Activated naive CD8-positive, alpha-beta T cell treated with anti-CD3 and anti-CD28 coated beads, Interleukin-2, amount 10 ng/mL, durations not matched to agents 7 days and 5 days (primary cell): ENCODE data around the gene CTBS. TPM values are rescaled to one million over a fixed set of nuclear protein-coding genes. Genes with fewer than 3 reads are reported as not detected.

ENCODE experiments used
- ATAC-seq: fragments of 150-1000 bp; cut with Tn5 transposase; one replicate; pipeline ENCODE4 v1.10.0; 2021; ENCODE audit warnings: low read depth, moderate library complexity
- POLR2A ChIA-PET: fragments of 350-600 bp; sonication (Branson Sonifier 250); formaldehyde crosslinking; loops from one replicate; lab custom pipeline; 2021; ENCODE audit warnings: antibody characterized with exemption; lab: Charles Lee
- DNase-seq: peaks from one replicate; pipeline ENCODE4 v3.0.0; 2021
- H3K27ac Mint-ChIP-seq: one replicate; pipeline ENCODE4 v1.8.0; 2022; ENCODE audit warnings: mild to moderate bottlenecking, mixed read lengths
- H3K27me3 Mint-ChIP-seq: one replicate; pipeline ENCODE4 v1.8.0; 2022; ENCODE audit warnings: mild to moderate bottlenecking, moderate library complexity, mixed read lengths
- H3K36me3 Mint-ChIP-seq: one replicate; pipeline ENCODE4 v1.8.0; 2021; ENCODE audit warnings: mild to moderate bottlenecking, mixed read lengths
- H3K4me1 Mint-ChIP-seq: one replicate; pipeline ENCODE4 v1.8.0; 2021; ENCODE audit warnings: mixed read lengths
- H3K4me3 Mint-ChIP-seq: one replicate; pipeline ENCODE4 v1.8.0; 2022; ENCODE audit warnings: mild to moderate bottlenecking, moderate library complexity, mixed read lengths
- H3K9me3 Mint-ChIP-seq: one replicate; pipeline ENCODE4 v1.8.0; 2021; ENCODE audit warnings: mixed read lengths
- total RNA-seq, 2 experiments: library from RNA; stranded (reverse); gene quantifications; one replicate each; pipeline ENCODE4 v1.2.3, GENCODE V29; 2021

CTBS gene
- total RNA-seq, 2 experiments from 2014 or later = 17.0 to 17.3 TPM

- H3K27me3 Mint-ChIP-seq = no peaks in the 10 kb centered on the region
- ATAC-seq (no peak), DNase-seq (no peak)
- peaks cover 29% of the 10 kb centered on the region for H3K4me1 Mint-ChIP-seq
- peaks cover 22% of the 10 kb centered on the region for H3K36me3 Mint-ChIP-seq
- peak overlapping the region; percentile 100 for H3K27ac Mint-ChIP-seq
- H3K9me3 Mint-ChIP-seq = no peaks in the 10 kb centered on the region
- H3K4me3 Mint-ChIP-seq = peak overlapping the region; percentile 97
- POLR2A ChIA-PET = interaction anchor here (0.9 to 3.5 kb wide), 5 partner anchors 9 to 118 kb away, joined by 3 to 84 read pairs (median 5); partner anchors contain the start of genes GNG5 and SPATA1
Observed at GRCh38 chr1:84574936-84575335, 696 bp upstream of the CTBS start.

DNA sequence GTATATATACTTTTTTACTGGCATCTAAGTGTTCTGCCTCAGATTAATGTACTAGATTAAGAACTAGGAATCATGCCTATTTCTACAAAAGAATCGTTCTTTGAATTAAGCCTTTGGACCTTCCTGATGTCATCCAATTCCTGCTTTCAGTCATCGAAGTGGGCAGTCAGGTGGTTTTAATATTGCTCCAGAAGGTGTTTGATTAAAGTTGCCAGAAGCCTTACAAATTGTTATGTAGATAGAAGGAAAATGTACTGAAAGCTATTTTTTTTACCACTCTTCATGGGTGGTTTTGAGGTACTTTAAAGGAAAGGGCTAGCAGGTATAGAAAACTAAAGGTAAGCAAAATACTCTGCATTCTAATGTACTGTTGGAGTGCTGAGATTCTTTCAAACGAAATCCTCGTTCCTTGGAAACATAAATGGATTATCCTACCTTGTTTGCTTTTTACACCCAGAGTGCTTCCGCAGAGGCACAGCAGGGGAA is 716 bp downstream of the CTBS start:
- POLR2A ChIA-PET = interaction anchor here (0.6 to 3.5 kb wide), 26 partner anchors 11 to 702 kb away, joined by 3 to 84 read pairs (median 4); partner anchors contain the start of genes BCL10, C1orf52, GNG5 and PRKACB
- Mint-ChIP-seq H3K27me3 (no peaks in the 10 kb centered on the region), H3K27ac (peak overlapping the region; percentile 100), H3K9me3 (no peaks in the 10 kb centered on the region), H3K4me1 (peaks cover 31% of the 10 kb centered on the region), H3K36me3 (peaks cover 31% of the 10 kb centered on the region), H3K4me3 (peak overlapping the region; percentile 97)
- DNase-seq (no peak), ATAC-seq (no peak)

- no peak overlapping the region for H3K27ac Mint-ChIP-seq
- POLR2A ChIA-PET = no interaction called here
Observed at GRCh38 chr1:84571150-84571535, 3.1 kb downstream of the CTBS start.

DNA sequence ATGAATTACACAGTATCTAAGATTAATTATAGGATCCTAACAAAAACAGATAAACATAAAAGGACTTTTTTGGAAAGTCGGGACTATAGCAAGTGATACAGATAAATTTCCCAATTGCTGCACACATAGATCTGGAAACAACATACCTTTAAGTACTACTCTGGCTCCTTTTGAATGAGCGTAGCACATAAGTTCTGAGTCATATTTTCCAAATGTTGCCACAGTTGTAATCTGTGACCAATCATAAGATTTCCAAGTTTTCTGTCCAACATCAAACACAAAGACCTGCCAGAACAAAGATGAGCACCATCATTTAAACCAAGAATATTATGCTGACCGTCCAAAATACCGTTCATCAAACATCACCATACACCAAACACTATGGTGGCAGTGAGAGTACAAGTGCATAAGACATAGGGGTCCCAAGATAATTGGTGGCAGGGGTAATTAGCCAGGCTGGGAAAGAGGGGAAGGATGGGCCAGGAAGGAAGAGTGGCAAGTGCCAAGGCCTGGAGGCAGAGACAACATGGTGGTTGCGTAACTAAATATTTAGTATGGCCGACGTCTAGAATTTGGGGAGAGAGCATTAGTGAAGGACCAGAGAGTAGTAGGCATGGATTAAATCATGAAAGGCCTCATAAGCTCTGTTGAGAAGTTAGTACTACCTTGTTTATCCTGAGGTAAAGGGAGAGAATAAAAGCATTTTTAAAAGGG is 3.6 kb downstream of the CTBS start:
- ATAC-seq (no peak), DNase-seq (no peak)
- Mint-ChIP-seq H3K27ac (no peak overlapping the region), H3K9me3 (no peaks in the 10 kb centered on the region), H3K4me3 (no peak overlapping the region), H3K4me1 (peaks cover 36% of the 10 kb centered on the region), H3K27me3 (no peaks in the 10 kb centered on the region), H3K36me3 (peaks cover 42% of the 10 kb centered on the region)
- POLR2A ChIA-PET = no interaction called here

More at GRCh38 chr1:84571150-84571535, 3.1 kb downstream of the CTBS start:
- Mint-ChIP-seq H3K9me3 (no peaks in the 10 kb centered on the region), H3K27me3 (no peaks in the 10 kb centered on the region), H3K4me1 (peaks cover 36% of the 10 kb centered on the region), H3K4me3 (no peak overlapping the region), H3K36me3 (peaks cover 42% of the 10 kb centered on the region)
- DNase-seq = no peak
- no peak for ATAC-seq

DNA sequence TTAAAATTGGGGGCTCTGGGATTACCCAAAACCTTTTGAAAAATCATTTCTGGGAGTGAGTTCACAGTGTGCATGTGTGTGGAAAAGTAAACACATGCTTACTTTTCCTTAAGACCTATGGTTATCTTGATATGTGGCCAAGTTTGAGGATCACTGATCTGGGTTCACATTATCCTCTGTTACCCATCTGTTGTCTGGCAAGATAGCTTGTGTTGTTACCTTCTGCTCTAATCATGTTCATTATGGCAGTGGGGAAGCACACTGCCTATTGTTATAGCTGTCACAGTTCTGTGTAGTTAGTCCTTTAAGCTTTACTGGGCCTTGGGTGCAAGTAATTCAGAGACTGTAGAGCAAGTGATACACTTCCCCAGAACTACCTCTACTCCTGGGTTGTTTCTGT is 5.0 kb downstream of the CTBS start:
- Mint-ChIP-seq H3K4me3 (no peak overlapping the region), H3K36me3 (peaks cover 42% of the 10 kb centered on the region)

DNA sequence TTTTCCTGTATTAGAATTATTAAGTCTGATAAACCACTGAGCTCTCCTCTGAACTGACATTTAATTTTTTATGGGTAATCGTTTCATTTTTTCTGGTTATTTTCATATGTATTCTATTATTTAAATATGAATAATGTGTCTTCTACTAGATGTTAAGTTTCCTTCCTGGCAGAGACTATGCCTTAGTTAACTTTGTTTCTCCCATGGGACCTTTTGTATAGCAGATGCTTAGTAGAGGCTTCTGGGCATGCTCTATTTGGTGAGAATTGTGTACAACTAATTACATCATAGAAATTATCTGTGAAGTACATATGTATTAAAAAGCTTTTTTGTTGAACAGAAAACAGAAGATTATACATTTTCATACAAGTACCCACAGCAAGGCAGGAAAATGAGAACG is 23.4 kb downstream of the CTBS start:
- Mint-ChIP-seq H3K27me3 (no peaks in the 10 kb centered on the region), H3K27ac (no peak overlapping the region), H3K4me3 (no peak overlapping the region), H3K9me3 (no peaks in the 10 kb centered on the region), H3K4me1 (no peaks in the 10 kb centered on the region), H3K36me3 (peaks cover 14% of the 10 kb centered on the region)
- POLR2A ChIA-PET = no interaction called here
- DNase-seq (no peak), ATAC-seq (no peak)

More for the DNA sequence above, 5.0 kb downstream of the CTBS start:
- ATAC-seq (no peak), DNase-seq (no peak)
- POLR2A ChIA-PET = no interaction called here
- peaks cover 29% of the 10 kb centered on the region for H3K4me1 Mint-ChIP-seq
- no peaks in the 10 kb centered on the region for H3K27me3 Mint-ChIP-seq
- no peak overlapping the region for H3K27ac Mint-ChIP-seq
- H3K9me3 Mint-ChIP-seq = no peaks in the 10 kb centered on the region

- Mint-ChIP-seq H3K27ac (no peak overlapping the region), H3K4me3 (no peak overlapping the region), H3K9me3 (no peaks in the 10 kb centered on the region), H3K36me3 (peaks cover 13% of the 10 kb centered on the region), H3K4me1 (peaks cover 13% of the 10 kb centered on the region), H3K27me3 (no peaks in the 10 kb centered on the region)
- ATAC-seq (no peak), DNase-seq (no peak)
- POLR2A ChIA-PET = no interaction called here
Observed at GRCh38 chr1:84541679-84542078, 32.6 kb downstream of the CTBS start.

DNA sequence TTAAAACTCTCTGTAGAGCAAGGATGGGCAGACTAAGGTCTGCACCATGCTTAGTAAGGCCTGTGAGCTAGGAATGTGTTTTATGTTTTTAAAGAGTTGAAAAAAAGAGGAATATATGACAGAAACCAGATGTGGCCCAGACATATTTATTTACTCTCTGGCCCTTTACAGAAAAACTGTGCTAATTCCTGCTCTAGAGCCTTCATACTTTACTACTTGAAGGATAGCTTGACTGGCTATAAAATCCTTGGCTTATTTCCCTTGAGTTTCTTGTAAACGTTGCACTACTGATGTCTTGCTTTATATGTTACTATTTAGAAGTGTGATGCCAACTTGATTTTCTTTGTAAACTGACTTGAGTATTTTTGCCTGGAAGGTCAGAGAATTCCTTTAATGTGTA is 33.5 kb downstream of the CTBS start:
- Mint-ChIP-seq H3K4me1 (peaks cover 13% of the 10 kb centered on the region), H3K9me3 (no peaks in the 10 kb centered on the region), H3K27ac (no peak overlapping the region), H3K36me3 (peaks cover 10% of the 10 kb centered on the region), H3K4me3 (no peak overlapping the region), H3K27me3 (no peaks in the 10 kb centered on the region)
- DNase-seq (no peak), ATAC-seq (no peak)
- POLR2A ChIA-PET = interaction anchor here (1.7 kb wide), 1 partner anchor 33 kb away, joined by 5 read pairs; the partner anchor contains the start of gene CTBS

DNA sequence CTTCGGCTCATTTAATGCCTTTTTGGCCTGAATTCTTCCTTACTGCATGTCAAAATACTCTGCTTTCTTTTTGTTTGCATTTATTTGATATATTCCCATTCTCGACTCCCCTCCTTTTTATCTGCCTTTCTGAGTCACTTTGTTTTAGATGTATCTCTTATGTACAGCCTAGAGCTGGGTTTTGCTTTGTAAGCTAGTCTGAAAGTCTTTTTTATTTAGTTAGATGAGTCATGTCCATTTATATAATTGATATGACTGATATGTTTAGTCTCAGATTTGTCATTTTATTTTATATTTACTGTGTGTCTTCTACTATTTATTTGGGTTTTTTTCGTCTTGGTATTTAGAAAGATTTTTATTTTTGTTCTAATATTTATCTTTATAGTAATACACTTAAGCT is 34.3 kb downstream of the CTBS start:
- H3K36me3 Mint-ChIP-seq = peaks cover 10% of the 10 kb centered on the region
- no peak for ATAC-seq

DNA sequence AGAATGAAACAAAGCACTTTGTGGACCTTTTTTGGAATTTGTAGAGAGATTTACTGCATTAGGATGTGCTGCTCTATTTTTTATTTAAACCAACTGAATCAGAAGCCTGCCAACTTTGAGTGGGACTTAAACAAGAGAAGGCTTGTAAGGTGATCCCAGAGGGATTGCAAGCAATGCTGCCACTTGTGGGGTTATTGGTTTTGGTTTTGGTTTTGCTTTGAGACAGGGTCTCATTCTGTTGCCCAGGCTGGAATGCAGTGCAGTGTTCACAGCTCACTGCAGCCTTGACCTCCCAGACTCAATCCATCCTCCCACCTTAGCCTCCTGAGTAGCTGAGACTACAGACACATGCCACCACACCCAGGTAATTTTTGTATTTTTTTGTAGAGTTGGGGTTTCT is 35.6 kb downstream of the CTBS start:
- Mint-ChIP-seq H3K27me3 (no peaks in the 10 kb centered on the region), H3K4me3 (no peak overlapping the region), H3K36me3 (peaks cover 10% of the 10 kb centered on the region), H3K9me3 (no peaks in the 10 kb centered on the region), H3K27ac (peak overlapping the region; percentile 31), H3K4me1 (peaks cover 15% of the 10 kb centered on the region)
- no peak for DNase-seq
- no peak for ATAC-seq
- POLR2A ChIA-PET = interaction anchor here (1.5 kb wide), 1 partner anchor 33 kb away, joined by 5 read pairs; the partner anchor contains the start of genes GNG5 and SPATA1

More for the DNA sequence above, 34.3 kb downstream of the CTBS start:
- Mint-ChIP-seq H3K9me3 (no peaks in the 10 kb centered on the region), H3K4me3 (no peak overlapping the region), H3K27me3 (no peaks in the 10 kb centered on the region), H3K27ac (no peak overlapping the region), H3K4me1 (peaks cover 14% of the 10 kb centered on the region)
- POLR2A ChIA-PET = interaction anchor here (1.7 kb wide), 1 partner anchor 34 kb away, joined by 5 read pairs; the partner anchor contains the start of gene CTBS
- DNase-seq = no peak

GRCh38 chr1:84525779-84526178 is 48.5 kb downstream of the CTBS start:
- DNase-seq (no peak), ATAC-seq (no peak)
- Mint-ChIP-seq H3K27me3 (no peaks in the 10 kb centered on the region), H3K27ac (no peak overlapping the region), H3K4me1 (no peaks in the 10 kb centered on the region), H3K9me3 (no peaks in the 10 kb centered on the region), H3K4me3 (no peak overlapping the region), H3K36me3 (peaks cover 10% of the 10 kb centered on the region)
- POLR2A ChIA-PET = no interaction called here

DNA sequence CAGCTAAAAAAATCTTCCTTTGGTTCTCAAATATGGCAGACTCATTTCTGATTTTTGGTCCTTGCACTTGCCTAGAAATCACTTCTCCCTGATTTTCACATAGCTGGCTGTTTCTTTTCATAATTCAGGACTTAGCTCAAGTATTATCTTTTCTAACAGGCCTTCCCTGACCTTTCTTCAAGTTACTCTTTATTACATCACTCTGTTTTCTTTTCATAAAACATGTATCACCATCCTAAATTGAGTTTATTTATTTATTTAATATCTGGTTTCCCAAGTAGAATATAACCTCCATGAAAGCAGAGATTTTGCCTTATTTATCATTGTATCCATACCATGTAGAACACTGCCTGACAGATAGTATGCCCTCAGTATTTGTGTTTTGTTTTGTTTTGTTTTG is 49.6 kb downstream of the CTBS start:
- H3K27ac Mint-ChIP-seq = no peak overlapping the region
- H3K27me3 Mint-ChIP-seq = no peaks in the 10 kb centered on the region
- H3K9me3 Mint-ChIP-seq = no peaks in the 10 kb centered on the region
- DNase-seq = no peak
- H3K36me3 Mint-ChIP-seq = peaks cover 8% of the 10 kb centered on the region
- POLR2A ChIA-PET = interaction anchor here (0.9 kb wide), 1 partner anchor 19 kb away, joined by 3 read pairs; the partner anchor contains the start of genes GNG5 and SPATA1
- no peaks in the 10 kb centered on the region for H3K4me1 Mint-ChIP-seq
- no peak for ATAC-seq
- H3K4me3 Mint-ChIP-seq = no peak overlapping the region

- no peak overlapping the region for H3K27ac Mint-ChIP-seq
- POLR2A ChIA-PET = no interaction called here
- no peak for ATAC-seq
Observed at GRCh38 chr1:84510668-84511067, 63.6 kb downstream of the CTBS start.

DNA sequence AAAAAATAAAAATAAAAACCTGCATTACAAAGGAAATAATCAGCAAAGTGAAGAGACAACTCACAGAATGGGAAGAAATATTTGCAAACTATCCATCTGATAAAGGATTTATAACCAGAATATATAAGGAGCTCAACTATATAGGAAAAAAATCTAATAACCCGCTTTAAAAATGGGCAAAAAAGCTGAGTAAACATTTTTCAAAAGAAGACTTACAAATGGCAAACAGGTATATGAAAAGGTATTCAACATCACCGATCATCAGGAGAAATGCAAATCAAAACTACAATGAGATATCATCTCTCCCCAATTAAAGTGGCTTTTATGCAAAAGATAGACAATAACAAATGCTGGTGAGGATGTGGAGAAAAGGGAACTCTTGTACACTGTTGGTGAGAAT is 64.1 kb downstream of the CTBS start:
- no peak overlapping the region for H3K4me3 Mint-ChIP-seq
- peaks cover 3% of the 10 kb centered on the region for H3K9me3 Mint-ChIP-seq

More at GRCh38 chr1:84510668-84511067, 63.6 kb downstream of the CTBS start:
- Mint-ChIP-seq H3K4me1 (peaks cover 2% of the 10 kb centered on the region), H3K27me3 (no peaks in the 10 kb centered on the region), H3K9me3 (peaks cover 3% of the 10 kb centered on the region), H3K4me3 (no peak overlapping the region), H3K36me3 (peaks cover 18% of the 10 kb centered on the region)
- DNase-seq = no peak

More for the DNA sequence above, 64.1 kb downstream of the CTBS start:
- H3K36me3 Mint-ChIP-seq = peaks cover 18% of the 10 kb centered on the region
- no peak for DNase-seq
- no peak overlapping the region for H3K27ac Mint-ChIP-seq
- H3K27me3 Mint-ChIP-seq = no peaks in the 10 kb centered on the region
- ATAC-seq = no peak
- POLR2A ChIA-PET = no interaction called here
- H3K4me1 Mint-ChIP-seq = peaks cover 2% of the 10 kb centered on the region
